NCI-H146 treated with DMSO at 0.1 percent for 48 hours (cell line): ENCODE measurements around the gene TBL1XR1.
A peak's percentile ranks its signal among the peaks of the same experiment; 100 is the strongest.

Source experiments
- DNase-seq: peaks from one replicate; lab custom pipeline; 2025; ENCODE audit not compliant: unreplicated experiment; lab: John Stamatoyannopoulos, UW

Gene TBL1XR1

GRCh38 chr3:177110386-177110785 lies 86.9 kb downstream of the TBL1XR1 start:
- DNase-seq = no peak

GRCh38 chr3:177109688-177110330 lies 87.5 kb downstream of the TBL1XR1 start:
- no peak for DNase-seq

GRCh38 chr3:177108648-177109047 lies 88.6 kb downstream of the TBL1XR1 start:
- no peak for DNase-seq

- no peak for DNase-seq
Observed at GRCh38 chr3:177107461-177108239, 89.6 kb downstream of the TBL1XR1 start.

GRCh38 chr3:177106594-177106993 lies 90.7 kb downstream of the TBL1XR1 start:
- no peak for DNase-seq

- no peak for DNase-seq
Observed at GRCh38 chr3:177106184-177106583, 91.1 kb downstream of the TBL1XR1 start.

- no peak for DNase-seq
Observed at GRCh38 chr3:177105623-177106022, 91.7 kb downstream of the TBL1XR1 start.

- peak; percentile 18 for DNase-seq
Observed at GRCh38 chr3:177104299-177104992, 92.8 kb downstream of the TBL1XR1 start.

- DNase-seq = no peak
Observed at GRCh38 chr3:177102553-177102952, 94.7 kb downstream of the TBL1XR1 start.

GRCh38 chr3:177098551-177098950 lies 98.7 kb downstream of the TBL1XR1 start:
- no peak for DNase-seq

GRCh38 chr3:177096615-177097014 lies 100.7 kb downstream of the TBL1XR1 start:
- DNase-seq = no peak

- no peak for DNase-seq
Observed at GRCh38 chr3:177093966-177094365, 103.3 kb downstream of the TBL1XR1 start.

GRCh38 chr3:177089901-177090300 lies 107.4 kb downstream of the TBL1XR1 start:
- no peak for DNase-seq

- DNase-seq = no peak
Observed at GRCh38 chr3:177089110-177089509, 108.2 kb downstream of the TBL1XR1 start.

- DNase-seq = no peak
Observed at GRCh38 chr3:177085794-177086193, 111.5 kb downstream of the TBL1XR1 start.

- no peak for DNase-seq
Observed at GRCh38 chr3:177084616-177085015, 112.7 kb downstream of the TBL1XR1 start.

GRCh38 chr3:177080122-177080521 lies 117.2 kb downstream of the TBL1XR1 start:
- DNase-seq = no peak

- no peak for DNase-seq
Observed at GRCh38 chr3:177079684-177080083, 117.6 kb downstream of the TBL1XR1 start.

GRCh38 chr3:177071496-177072156 lies 125.7 kb downstream of the TBL1XR1 start:
- DNase-seq = no peak

GRCh38 chr3:177069514-177070329 lies 127.6 kb downstream of the TBL1XR1 start:
- DNase-seq = no peak

GRCh38 chr3:177068967-177069366 lies 128.3 kb downstream of the TBL1XR1 start:
- no peak for DNase-seq
